Right lobe of liver (tissue), 6 donors: ENCODE data around the gene SLC25A44. TPM values are rescaled to one million over a fixed set of nuclear protein-coding genes. Genes with fewer than 3 reads are reported as not detected.

Experiments
- ATAC-seq, 4 donors: fragments of 200-7000 bp; cut with Tn5 transposase; one replicate each; pipeline ENCODE4 v1.9.1; 2020; ENCODE audit warnings: mild to moderate bottlenecking in 4 of 4, moderate library complexity in 4 of 4
- DNase-seq, 3 donors: peaks; one replicate each; pipeline ENCODE4 v3.0.0-alpha.2; 2020
- H3K27ac ChIP-seq, 3 donors: fragments of 200-600 bp; one replicate each; pipeline ENCODE4 v1.8.0; 2022
- H3K27me3 ChIP-seq, 2 donors: fragments of 200-600 bp; one replicate each; pipeline ENCODE4 v1.8.0; 2022
- H3K36me3 ChIP-seq, 4 donors: fragments of 200-600 bp; sonication (generic) in 1 of 4; one replicate each; pipeline versions ENCODE4 v1.5.1 to v1.8.0; 2017 to 2022; ENCODE audit warnings: control low read depth in 1 of 4
- H3K4me1 ChIP-seq, 4 donors: fragments of 200-600 bp; sonication (generic) in 1 of 4; one replicate each; pipeline versions ENCODE4 v1.5.1 to v1.8.0; 2017 to 2022; ENCODE audit warnings: control low read depth in 1 of 4
- H3K4me3 ChIP-seq, 3 donors: fragments of 200-600 bp; one replicate each; pipeline ENCODE4 v1.8.0; 2022
- H3K9me3 ChIP-seq, 4 donors: fragments of 200-600 bp; sonication (generic) in 1 of 4; one replicate each; pipeline versions ENCODE4 v1.5.1 to v1.8.0; 2017 to 2022; ENCODE audit warnings: control low read depth in 1 of 4
- POLR2A ChIP-seq: fragments of 450-650 bp; IDR thresholded peaks from one replicate; pipeline ENCODE4 v1.6.1; 2017; ENCODE audit warnings: antibody characterized with exemption, mild to moderate bottlenecking
- WGBS: methylation state at CpG from one replicate; pipeline ENCODE4 v1.1.6; 2018; ENCODE audit warnings: low coverage, low lambda C conversion rate; ENCODE audit not compliant: insufficient coverage; ENCODE audit errors: missing lambda C conversion rate; 5-methylcytosine and 5-hydroxymethylcytosine counted together
- intact Hi-C, 2 donors: fragments of 100-400 bp; cut with DNase I; formaldehyde crosslinking; loops; one replicate each; pipeline versions ENCODE4 v1.11.2 to v1.14.1; 2022
- total RNA-seq, 6 experiments: library from RNA; depleted of rRNA in 2 of 6; stranded (reverse); fragments of >200 nt in 2 of 6; fragmentation: NEBNext Ultra II Directional in 3 of 6; extraction: Animal tissue kit (Norgen Biotek cat#: 25700) in 3 of 6; gene quantifications; one replicate each; pipeline versions ENCODE4 v1.1.0 to v1.2.4, GENCODE V29; 2016 to 2023
- TF ChIP-seq, protein P1 (sequence below), 4 donors: fragments of 200-600 bp in 3 of 4; fragments of 450-650 bp in 1 of 4; IDR thresholded peaks; one replicate each; pipeline versions ENCODE4 v1.5.1 to v1.8.0; 2016 to 2022; ENCODE audit warnings: antibody characterized with exemption in 4 of 4, mild to moderate bottlenecking in 2 of 4
- donor health status: DM: no; HTN: yes; CAD: no.
- donor health status: DM: no; HTN: no; CAD: no.
- donor health status: DM: no; HTN: no; CAD: no.
- donor health status: DM: no; HTN: yes; CAD: no.
- donor health status: DM: no; HTN: yes; CAD: no.

Gene SLC25A44
- total RNA-seq, 6 experiments from 2014 or later, result 19.1 to 30.5 (median 20.0) TPM

DNA sequence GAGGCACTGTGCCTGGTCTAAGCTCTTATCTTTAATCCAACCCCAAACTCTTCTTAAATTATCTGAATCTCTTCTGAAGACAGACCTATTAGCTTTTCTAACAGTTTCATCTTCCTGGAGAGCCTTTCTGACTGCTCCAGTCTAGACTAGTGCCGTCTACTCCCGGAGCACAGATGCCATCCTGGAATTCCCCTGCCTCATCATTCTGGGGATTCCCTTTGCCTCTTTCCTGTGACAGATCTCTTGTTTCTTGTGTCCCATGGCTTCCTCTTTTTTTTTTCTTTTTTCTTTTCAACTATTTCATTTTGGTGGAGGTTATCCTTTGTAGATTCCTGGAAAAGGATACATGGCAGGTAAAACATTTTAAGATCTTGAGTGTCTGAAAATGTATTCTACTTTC, 28.8 kb upstream of the SLC25A44 start:
- TF ChIP-seq POLR2A, result no peak
- TF ChIP-seq, protein P1, sequence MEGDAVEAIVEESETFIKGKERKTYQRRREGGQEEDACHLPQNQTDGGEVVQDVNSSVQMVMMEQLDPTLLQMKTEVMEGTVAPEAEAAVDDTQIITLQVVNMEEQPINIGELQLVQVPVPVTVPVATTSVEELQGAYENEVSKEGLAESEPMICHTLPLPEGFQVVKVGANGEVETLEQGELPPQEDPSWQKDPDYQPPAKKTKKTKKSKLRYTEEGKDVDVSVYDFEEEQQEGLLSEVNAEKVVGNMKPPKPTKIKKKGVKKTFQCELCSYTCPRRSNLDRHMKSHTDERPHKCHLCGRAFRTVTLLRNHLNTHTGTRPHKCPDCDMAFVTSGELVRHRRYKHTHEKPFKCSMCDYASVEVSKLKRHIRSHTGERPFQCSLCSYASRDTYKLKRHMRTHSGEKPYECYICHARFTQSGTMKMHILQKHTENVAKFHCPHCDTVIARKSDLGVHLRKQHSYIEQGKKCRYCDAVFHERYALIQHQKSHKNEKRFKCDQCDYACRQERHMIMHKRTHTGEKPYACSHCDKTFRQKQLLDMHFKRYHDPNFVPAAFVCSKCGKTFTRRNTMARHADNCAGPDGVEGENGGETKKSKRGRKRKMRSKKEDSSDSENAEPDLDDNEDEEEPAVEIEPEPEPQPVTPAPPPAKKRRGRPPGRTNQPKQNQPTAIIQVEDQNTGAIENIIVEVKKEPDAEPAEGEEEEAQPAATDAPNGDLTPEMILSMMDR (IDR thresholded peaks at IDR 0.05), result no peak
- ATAC-seq (peak in 1 of 4 donors; percentile 34), DNase-seq (no peak)
- H3K4me1 ChIP-seq, result peaks cover 0 to 7% (median 0%) of the 10 kb centered on the region in 4 donors
- no peaks in the 10 kb centered on the region for H3K9me3 ChIP-seq
- no peak overlapping the region for H3K4me3 ChIP-seq
- H3K27me3 ChIP-seq, result no peaks in the 10 kb centered on the region
- H3K27ac ChIP-seq, result no peak overlapping the region
- intact Hi-C loops, result no loop called here
- H3K36me3 ChIP-seq, result no peaks in the 10 kb centered on the region
- 36% methylated on average over 2 of the region's 2 CpGs for WGBS

DNA sequence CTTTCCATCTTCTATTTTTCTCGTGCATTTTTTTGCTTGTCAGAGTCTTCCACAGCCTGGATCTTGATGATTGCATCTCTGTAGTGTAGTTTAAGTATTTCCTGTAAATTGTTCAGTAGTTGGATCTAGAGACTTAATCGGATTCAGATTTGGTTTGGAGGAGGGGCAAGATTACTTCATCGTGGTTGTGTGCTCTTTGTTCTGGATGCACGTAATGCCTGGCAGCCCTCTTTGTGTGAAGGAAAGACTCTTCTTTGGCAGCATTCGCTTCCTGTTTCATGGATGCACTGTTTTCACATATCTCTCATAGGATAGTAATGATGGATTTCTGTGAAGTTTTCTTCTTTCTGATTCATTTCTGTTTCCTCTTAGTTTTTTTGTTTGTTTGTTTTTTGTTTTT, 26.4 kb upstream of the SLC25A44 start:
- DNase-seq (no peak), ATAC-seq (peak in 1 of 4 donors; percentile 63)
- Histone ChIP-seq H3K4me3 (no peak overlapping the region), H3K9me3 (no peaks in the 10 kb centered on the region), H3K27me3 (no peaks in the 10 kb centered on the region), H3K4me1 (no peaks in the 10 kb centered on the region), H3K27ac (no peak overlapping the region), H3K36me3 (no peaks in the 10 kb centered on the region)
- no peak for TF ChIP-seq POLR2A
- TF ChIP-seq, protein P1 (IDR thresholded peaks at IDR 0.05), result no peak
- 67% methylated on average over 5 of the region's 5 CpGs for WGBS
- intact Hi-C loops, result no loop called here

DNA sequence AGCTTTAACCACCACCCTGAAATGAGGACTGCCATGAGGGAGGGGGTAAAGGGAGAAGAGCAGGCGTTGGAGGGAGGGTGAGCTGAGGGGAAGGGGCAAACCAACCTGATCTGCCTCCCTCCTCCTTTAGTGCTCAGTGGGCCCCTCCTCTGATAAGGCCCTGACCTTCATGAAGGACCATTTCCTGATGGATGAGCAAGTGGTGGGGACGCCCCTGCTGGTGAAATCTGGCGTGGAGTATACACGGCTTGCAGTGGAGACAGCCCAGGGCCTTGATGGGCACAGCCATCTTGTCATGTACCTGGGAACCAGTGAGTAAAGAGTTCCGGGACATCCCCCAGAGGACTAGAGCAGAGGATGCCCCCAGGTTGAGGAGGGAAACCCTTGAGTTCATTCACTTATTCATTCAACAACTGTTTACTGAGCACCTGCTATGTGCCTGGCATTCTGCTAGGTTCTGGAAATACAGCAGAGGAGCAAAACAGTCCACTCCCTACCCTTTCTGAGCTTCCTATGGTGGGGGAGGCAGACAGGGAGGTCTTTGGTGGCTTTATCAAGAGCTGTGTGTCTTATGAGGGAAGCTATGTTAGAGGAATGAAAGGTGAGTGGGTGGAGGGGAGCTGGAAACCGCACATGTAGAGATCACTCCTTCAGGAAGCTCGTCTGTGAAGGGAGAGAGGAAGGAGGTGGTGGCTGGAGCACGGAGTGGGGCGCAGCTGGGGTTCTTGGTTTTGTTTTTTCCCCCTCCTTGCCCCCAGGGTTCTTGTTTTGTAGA, 21.0 kb upstream of the SLC25A44 start:
- intact Hi-C loops, result no loop called here
- 91% methylated on average over 8 of the region's 9 CpGs for WGBS

DNA sequence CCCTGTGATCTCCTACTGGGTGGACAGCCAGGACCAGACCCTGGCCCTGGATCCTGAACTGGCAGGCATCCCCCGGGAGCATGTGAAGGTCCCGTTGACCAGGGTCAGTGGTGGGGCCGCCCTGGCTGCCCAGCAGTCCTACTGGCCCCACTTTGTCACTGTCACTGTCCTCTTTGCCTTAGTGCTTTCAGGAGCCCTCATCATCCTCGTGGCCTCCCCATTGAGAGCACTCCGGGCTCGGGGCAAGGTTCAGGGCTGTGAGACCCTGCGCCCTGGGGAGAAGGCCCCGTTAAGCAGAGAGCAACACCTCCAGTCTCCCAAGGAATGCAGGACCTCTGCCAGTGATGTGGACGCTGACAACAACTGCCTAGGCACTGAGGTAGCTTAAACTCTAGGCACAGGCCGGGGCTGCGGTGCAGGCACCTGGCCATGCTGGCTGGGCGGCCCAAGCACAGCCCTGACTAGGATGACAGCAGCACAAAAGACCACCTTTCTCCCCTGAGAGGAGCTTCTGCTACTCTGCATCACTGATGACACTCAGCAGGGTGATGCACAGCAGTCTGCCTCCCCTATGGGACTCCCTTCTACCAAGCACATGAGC, 17.2 kb upstream of the SLC25A44 start:
- intact Hi-C loops, result no loop called here
- WGBS, result no CpG with 5 or more reads among the region's 12 CpGs
- no peaks in the 10 kb centered on the region for H3K9me3 ChIP-seq
- no peaks in the 10 kb centered on the region for H3K27me3 ChIP-seq
- no peak overlapping the region for H3K4me3 ChIP-seq
- H3K27ac ChIP-seq, result no peak overlapping the region
- H3K36me3 ChIP-seq, result no peaks in the 10 kb centered on the region
- no peak for DNase-seq
- ATAC-seq, result no peak
- H3K4me1 ChIP-seq, result no peaks in the 10 kb centered on the region
- no peak for TF ChIP-seq POLR2A
- TF ChIP-seq, protein P1 (IDR thresholded peaks at IDR 0.05), result no peak

More for the DNA sequence above, 21.0 kb upstream of the SLC25A44 start:
- no peak overlapping the region for H3K27ac ChIP-seq
- DNase-seq (no peak), ATAC-seq (no peak)
- TF ChIP-seq, protein P1 (IDR thresholded peaks at IDR 0.05), result no peak
- no peak for TF ChIP-seq POLR2A
- no peaks in the 10 kb centered on the region for H3K9me3 ChIP-seq
- H3K4me3 ChIP-seq, result no peak overlapping the region
- H3K27me3 ChIP-seq, result no peaks in the 10 kb centered on the region
- no peaks in the 10 kb centered on the region for H3K4me1 ChIP-seq
- no peaks in the 10 kb centered on the region for H3K36me3 ChIP-seq
